NCI-H748 treated with DMSO at 0.1 percent for 48 hours (cell line): ENCODE results near the gene CAPZA1.
A peak's percentile ranks its signal among the peaks of the same experiment; 100 is the strongest.

Experiments
- DNase-seq: peaks from one replicate; lab custom pipeline; 2025; lab: John Stamatoyannopoulos, UW

CAPZA1 gene

DNA sequence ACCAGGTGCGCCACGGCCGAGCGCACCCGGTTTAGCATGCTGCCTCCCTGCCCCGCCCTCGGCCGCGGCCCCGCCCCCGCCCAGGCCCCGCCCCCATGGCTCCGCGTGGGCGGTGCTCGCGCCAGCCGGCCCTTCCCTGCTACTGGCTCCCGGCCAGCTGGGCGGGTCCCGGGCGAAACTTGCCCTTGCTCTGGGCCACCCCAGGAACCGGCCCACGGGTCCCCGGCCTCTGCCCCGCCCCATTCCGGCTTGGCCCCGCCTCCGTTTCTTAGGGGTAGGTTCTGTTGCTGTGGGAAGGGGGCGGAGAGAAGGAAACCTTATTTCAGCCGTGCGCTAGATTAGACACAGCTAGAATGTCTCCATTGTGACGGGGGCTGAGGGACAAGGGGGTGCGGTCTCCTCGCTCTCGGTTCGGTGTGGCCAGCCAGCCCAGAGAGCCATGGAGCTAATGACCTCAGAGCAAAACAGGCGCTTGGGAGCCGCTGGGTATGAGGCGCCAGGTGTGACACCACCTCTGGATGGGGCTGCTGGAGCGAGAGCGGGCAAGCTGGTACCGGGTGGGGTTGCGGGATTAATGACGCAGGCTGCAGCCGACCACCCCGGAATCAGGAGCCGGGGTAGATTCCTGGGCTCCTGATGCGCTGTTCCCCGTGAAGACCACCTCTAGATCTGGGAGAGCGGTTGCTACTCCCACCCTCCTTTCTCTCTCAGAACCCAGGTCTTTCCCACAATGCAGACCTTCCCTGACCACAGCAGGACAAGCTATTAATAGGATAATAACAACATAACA is 95.8 kb downstream of the CAPZA1 start, which contains the start of gene PPM1J:
TSS of gene PPM1J (minus strand) at position 69 of the 790 bp plus-strand sequence. CDS start at position 38, 31 bp downstream.
- peak; percentile 84 for DNase-seq

DNA sequence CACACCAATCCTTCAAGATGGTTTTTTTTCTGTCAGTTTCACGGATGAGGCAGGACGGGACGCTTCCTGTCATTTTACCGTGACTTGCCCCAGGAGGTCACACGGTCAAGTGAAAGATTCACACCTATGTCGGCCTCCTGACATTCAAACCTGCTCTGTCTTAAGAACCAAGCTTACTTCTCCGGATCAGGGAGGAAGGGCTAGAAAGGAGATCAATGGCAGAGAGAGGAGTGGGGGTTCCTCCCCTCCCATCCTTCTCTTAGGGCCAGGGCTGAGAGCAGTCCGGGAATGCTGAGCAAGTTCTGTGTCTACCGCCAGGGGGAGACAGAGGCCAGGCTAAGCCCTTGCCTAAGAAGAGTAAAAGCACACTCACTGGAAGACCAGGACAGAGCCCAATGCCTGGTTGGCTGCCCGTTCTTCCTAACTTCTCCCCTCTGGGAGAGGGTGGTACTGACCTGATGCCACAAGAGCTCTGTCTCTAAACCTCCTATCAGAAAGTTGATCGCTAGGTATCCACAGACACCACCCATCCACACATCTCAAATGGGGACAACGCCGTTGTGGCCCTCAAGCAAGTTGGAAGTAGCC is 96.6 kb downstream of the CAPZA1 start:
- peak; percentile 82 for DNase-seq

DNA sequence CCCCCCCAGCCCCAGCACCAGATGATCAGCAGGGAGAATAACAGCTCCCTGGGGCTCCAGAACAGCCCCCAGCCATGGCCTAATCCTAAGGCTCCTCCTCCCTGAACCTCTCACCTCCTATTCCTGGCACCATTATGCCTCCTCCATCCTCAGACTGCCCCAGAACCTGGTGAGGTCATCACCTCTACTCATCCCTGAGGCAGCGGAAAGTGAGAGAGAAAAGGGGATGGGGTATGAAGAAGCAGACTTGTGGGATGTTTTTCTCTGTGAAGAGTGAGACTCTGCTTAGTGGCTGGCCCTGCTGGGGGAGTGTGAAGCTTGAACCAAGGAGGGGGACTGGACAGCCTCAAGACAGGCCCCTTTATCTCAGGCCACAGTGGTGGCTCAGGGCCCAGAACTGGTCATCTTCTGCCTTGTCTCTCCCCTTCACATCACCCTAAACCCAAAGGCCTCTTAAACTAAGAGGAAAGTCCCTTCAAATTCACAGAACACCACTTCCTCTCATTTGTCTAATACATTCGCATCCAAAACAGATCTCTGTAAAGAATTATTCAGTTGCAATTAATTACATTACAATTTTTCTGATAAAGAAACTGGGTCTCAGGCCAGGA is 97.7 kb downstream of the CAPZA1 start:
- DNase-seq, result no peak

DNA sequence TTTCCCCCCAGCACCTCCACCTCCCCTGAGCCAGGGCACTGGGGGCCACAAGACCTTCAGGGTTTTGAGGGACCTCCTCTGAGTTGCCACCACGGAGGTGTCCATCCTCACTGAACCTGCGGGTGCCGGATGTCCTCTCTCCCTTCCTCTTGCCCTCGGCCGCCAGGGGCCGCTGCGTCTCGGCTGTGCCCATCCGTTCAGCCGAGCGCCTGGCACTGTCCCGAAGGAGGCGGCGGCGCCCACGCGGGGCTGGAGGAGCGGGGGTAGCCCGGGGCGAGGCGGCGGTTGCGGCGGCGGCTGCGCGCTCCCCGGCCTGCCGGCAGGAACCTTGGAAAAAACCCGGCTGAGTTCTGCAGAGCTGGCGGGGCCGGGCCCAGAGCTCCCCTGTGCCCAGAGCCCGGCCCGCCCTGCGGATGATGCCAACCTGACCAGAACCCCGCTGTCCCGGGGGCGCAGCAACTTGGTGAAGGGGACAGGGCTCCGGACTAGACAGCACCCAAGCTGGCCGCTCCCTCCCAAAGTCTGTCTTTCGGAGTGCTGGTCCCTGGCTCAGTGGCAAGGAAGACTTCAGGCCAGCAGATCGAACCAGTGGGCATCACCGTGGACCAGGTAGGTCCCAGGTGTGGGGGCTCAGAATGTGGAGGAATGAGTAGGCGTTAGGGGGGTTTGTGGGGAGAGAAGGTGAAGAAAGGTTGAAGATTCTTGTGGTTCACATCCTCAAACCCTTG is 99.2 kb downstream of the CAPZA1 start:
- peak; percentile 16 for DNase-seq

DNA sequence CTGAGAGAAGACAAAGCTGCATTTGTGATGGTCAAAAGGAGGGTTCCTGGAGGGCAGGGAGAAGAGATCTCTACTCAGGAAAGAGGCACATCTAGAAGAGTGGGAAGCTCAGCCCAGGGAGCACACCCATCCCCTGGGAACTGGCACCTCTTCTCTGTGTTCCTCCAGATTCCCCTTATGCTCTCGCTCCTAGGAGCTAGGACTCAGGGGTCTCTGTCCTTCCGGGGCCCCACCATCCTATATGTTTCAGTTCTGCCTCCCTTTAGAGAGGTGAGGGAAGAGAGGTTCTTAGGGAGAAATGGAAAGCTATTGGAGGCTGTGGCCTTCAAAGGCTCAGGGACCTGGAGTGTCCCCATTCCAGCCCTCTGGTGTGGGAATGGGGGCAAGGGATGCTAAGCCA is 100.1 kb downstream of the CAPZA1 start:
- no peak for DNase-seq

DNA sequence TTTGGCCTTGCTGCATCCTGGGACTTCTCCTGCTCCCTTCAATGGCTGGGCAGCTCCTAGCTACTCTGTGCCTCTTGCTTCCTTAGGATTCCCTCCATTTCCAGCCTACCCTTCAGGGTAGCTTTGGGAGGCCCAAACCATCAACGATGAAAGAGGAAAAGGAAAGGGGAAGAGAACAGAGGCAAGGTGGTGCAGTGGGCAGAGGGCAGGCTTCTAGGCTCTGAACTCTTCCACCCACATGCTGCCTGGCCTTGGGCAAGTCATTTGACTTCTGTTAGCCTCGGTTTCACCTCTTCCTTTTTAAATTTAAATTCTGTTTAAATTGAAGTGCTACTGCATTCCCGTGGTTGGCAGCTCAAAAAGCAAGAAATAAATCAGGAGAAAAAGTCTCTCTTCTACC is 101.2 kb downstream of the CAPZA1 start:
- DNase-seq, result no peak
